ENCODE measurements around the gene OXSR1.

DNA sequence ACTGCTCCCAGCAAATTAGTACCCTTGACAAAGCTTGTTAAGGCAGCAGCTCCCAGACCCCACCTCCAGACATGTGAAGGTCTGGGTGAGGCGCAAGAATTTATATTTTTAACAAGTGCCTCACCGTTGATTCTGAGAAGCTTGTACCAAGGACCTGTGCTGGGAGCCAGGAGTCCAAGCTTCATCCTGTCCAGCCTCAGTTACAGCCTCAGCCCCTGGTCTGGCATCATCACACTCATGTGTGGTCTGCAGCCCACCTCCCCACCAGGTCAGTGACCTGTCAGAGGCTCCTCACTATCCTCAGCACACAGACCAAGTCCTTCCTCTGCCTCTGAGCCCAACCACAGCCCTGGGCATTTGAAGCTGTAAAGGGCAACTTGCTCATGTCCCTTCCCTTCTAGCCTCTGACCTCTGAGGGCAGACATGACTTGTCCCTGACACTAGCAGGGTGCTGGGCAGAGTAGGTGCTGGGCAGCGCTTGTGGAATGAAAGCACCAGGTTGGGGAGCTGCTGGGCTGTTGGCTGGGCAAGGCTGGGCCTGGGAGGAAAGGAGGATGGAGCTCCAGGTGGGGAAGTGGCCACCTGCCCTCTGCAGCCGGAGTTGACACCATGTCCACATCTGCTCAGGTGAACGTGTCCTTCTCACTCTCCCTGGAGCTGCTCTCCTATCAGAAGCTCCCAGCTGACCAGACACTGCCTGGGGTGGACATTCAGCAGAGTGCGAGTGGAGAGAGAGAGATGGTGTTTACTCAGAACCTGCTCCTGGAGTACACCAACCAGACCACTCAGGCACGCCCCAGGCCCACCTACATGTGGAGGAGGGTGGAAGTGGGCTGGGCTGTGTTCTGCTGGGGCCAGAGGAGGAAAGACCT, 45.3 kb upstream of the OXSR1 start:
- TF ChIP-seq POLR2AphosphoS5 (IDR thresholded peaks at IDR 0.05; ENCODE audit: borderline replicate concordance, low read depth, low read length) (no peak), EZH2 (IDR thresholded peaks at IDR 0.05) (no peak)

Data from SK-N-MC (cell line).